ENCODE results near the gene RIMS1.

The RIMS1 gene

DNA sequence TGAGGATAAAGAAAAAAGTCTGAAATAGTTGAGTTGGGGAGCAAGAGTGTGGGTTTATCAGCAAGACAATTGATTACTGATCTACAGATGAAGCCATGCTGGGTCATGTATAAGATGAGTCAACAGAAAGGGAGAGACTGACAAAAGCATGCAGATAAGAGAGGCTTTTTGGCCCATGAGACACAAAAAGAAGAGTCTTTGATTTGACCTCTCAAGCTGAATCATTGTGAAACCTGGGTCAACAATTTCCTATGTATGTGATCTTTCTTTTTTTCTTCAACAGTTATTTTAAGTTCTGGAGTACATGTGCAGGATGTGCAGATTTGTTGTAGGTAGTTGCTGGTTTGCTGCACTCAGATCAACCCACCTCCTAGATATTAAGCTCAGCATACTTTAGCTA is 15.9 kb downstream of the RIMS1 start:
- ChIA-PET POLR2A (no interaction called here), CTCF (interaction anchor here (0.9 to 2.6 kb wide), 5 partner anchors 9 to 46 kb away, joined by 3 to 9 read pairs (median 3); no protein-coding TSS in a partner anchor)
- no peak for DNase-seq (ENCODE audit: extremely low spot score)
- TF ChIP-seq, protein P1, sequence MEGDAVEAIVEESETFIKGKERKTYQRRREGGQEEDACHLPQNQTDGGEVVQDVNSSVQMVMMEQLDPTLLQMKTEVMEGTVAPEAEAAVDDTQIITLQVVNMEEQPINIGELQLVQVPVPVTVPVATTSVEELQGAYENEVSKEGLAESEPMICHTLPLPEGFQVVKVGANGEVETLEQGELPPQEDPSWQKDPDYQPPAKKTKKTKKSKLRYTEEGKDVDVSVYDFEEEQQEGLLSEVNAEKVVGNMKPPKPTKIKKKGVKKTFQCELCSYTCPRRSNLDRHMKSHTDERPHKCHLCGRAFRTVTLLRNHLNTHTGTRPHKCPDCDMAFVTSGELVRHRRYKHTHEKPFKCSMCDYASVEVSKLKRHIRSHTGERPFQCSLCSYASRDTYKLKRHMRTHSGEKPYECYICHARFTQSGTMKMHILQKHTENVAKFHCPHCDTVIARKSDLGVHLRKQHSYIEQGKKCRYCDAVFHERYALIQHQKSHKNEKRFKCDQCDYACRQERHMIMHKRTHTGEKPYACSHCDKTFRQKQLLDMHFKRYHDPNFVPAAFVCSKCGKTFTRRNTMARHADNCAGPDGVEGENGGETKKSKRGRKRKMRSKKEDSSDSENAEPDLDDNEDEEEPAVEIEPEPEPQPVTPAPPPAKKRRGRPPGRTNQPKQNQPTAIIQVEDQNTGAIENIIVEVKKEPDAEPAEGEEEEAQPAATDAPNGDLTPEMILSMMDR (IDR thresholded peaks at IDR 0.05; ENCODE audit: control extremely low read depth, extremely low read depth, low read depth, missing control alignments): no peak

DNA sequence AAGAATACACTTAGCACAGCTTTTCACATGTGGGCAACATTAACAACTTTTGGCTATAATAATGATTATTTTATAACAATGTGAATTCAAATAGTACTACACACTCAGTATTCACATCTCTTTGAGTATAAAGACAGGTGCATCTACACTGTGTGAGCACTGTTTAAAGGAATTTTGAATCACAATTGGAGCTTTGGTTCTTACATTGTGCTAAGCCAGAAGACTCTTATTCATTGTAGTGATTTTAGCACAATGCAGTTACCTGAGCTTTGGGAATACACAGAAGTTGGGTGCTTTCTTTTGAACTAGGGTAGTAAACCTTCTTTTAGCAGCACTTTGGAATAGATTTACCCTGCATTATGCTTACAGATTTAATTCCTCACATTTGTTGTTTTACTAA is 20.5 kb downstream of the RIMS1 start:
- DNase-seq (ENCODE audit: extremely low spot score): no peak
- POLR2A ChIA-PET: no interaction called here
- TF ChIP-seq, protein P1 (IDR thresholded peaks at IDR 0.05; ENCODE audit: control extremely low read depth, extremely low read depth, low read depth, missing control alignments): no peak
- CTCF ChIA-PET: no interaction called here

DNA sequence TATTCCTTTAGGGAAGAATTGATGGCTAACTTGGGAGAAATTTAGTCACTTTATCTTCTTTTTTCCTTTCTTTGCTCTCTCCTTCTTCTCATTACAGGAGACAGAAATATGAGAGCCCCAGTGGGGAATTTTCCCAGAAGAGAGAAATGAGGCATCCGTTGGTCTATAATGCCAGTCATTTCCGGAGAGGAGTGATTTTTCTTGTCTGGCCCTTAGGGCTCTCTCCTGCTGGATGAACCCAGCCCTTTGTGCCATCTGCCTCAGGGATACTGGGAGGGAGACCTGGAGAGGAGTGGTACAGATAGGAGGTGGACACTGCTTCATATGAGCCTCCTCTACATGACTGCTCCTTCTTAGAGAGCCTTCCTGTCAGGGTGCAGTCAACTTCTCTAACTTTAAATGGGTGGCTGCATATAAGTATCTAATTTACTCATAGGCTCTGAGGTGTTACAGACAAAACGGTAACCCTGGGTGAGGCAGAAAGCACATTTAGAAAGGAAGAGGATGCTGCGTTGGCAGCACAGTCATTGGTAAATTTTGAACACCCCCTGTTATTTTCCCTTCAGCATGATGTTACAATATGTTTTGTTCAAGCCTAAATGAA is 21.9 kb downstream of the RIMS1 start:
- ChIA-PET POLR2A (no interaction called here), CTCF (no interaction called here)
- DNase-seq (ENCODE audit: extremely low spot score): no peak
- TF ChIP-seq, protein P1 (IDR thresholded peaks at IDR 0.05; ENCODE audit: control extremely low read depth, extremely low read depth, low read depth, missing control alignments): no peak

DNA sequence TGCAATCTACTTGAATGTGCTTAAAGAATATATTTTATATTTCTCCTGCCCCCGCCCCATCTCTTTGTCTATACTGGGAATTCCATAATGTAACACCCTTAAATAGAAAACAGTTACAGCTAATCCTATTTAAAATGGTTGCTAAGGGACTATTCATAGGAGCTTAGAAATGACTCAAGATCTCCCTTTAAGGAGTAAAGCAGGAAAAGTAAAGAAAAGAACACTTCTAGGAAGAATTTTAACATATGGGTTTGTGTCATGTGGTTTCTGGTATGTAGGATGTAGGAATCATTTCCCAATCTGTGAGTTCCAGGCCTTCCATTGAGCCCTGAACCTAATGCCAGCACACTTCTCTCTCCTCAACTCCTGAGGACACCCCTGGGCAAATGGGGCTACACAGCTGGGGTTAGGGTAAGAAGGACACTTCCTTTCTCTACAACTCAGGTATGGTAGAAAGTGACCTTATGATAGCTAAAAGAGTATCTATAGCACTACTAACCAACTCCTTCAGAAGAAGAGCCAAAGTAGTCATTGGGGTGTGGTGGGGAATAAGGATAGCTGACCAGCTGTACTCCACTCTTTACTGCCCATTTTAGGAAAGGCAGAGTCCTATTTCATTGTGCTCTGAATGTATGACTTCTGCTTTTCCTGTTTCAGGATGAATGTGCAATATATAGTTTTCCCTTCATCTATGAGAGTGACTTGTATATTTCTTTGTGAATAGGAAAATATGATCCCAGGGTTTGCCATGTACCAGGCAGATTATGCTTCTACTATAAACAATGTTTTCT is 27.3 kb downstream of the RIMS1 start:
- DNase-seq (ENCODE audit: extremely low spot score): no peak

DNA sequence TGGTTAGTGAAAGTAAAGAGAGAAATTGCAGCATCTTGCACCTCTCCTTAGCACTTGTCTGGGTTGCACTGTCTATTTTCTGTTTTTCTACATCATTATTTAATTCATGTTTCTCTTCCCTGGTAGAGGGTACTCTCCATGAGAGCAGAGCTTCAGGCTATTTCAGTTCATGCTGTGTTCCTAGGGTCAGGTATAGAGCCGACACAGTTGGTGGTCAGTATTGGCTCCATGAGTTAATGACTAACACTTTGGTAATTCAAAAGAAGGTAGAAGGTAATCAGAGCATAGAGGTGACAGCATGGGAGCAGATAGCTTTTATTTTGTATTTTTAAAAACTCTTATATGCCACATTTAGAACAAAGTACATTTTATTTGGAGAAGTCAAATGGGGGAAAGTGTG is 42.7 kb downstream of the RIMS1 start:
- TF ChIP-seq, protein P1 (IDR thresholded peaks at IDR 0.05; ENCODE audit: control extremely low read depth, extremely low read depth, low read depth, missing control alignments): no peak

More for the DNA sequence above, 27.3 kb downstream of the RIMS1 start:
- TF ChIP-seq, protein P1 (IDR thresholded peaks at IDR 0.05; ENCODE audit: control extremely low read depth, extremely low read depth, low read depth, missing control alignments): no peak
- POLR2A ChIA-PET: no interaction called here
- CTCF ChIA-PET: interaction anchor here (1.8 to 2.5 kb wide), 2 partner anchors 11 to 18 kb away, joined by 4 to 9 read pairs; no protein-coding TSS in a partner anchor

DNA sequence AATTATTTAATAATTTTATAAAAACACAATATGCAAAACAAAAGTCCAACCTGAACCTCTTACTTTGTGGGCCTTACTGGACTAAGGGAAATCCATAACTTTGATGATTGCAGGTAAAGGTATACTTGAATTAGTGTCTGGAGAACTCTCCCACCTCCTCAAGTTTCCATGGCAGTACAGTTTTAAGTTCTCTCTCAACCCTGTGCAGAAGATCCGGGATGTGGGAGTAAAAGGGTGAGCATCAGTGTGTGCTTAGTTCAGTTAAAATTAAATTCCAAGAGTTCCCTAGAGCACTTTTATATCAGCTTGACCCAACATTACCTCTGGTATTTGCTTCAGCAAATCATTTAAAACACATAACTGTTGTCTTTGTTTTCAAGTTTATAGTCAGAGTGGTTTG is 47.5 kb downstream of the RIMS1 start:
- POLR2A ChIA-PET: no interaction called here
- DNase-seq (ENCODE audit: extremely low spot score): no peak
- TF ChIP-seq, protein P1 (IDR thresholded peaks at IDR 0.05; ENCODE audit: control extremely low read depth, extremely low read depth, low read depth, missing control alignments): no peak
- CTCF ChIA-PET: no interaction called here

More for the DNA sequence above, 42.7 kb downstream of the RIMS1 start:
- CTCF ChIA-PET: interaction anchor here (1.0 to 1.4 kb wide), 2 partner anchors 10 to 11 kb away, joined by 3 to 4 read pairs; no protein-coding TSS in a partner anchor
- POLR2A ChIA-PET: no interaction called here
- DNase-seq (ENCODE audit: extremely low spot score): no peak

Measured in GM10248 (cell line).